GM19463 (cell line): ENCODE results near the gene ZNF213.

Source experiments
- ATAC-seq: cut with Tn5 transposase; IDR thresholded peaks from one replicate; pipeline ENCODE4 v1.9.1; 2021; ENCODE audit warnings: mild to moderate bottlenecking, moderate library complexity; ENCODE audit not compliant: unreplicated experiment

The ZNF213 gene

GRCh38 chr16:3134338-3135125 is at the start of gene ZNF213:
ZNF213 (plus strand) TSS chr16:3135029; CDS start chr16:3137281, 2,252 bp downstream.
- ATAC-seq, result peak; percentile 90

DNA sequence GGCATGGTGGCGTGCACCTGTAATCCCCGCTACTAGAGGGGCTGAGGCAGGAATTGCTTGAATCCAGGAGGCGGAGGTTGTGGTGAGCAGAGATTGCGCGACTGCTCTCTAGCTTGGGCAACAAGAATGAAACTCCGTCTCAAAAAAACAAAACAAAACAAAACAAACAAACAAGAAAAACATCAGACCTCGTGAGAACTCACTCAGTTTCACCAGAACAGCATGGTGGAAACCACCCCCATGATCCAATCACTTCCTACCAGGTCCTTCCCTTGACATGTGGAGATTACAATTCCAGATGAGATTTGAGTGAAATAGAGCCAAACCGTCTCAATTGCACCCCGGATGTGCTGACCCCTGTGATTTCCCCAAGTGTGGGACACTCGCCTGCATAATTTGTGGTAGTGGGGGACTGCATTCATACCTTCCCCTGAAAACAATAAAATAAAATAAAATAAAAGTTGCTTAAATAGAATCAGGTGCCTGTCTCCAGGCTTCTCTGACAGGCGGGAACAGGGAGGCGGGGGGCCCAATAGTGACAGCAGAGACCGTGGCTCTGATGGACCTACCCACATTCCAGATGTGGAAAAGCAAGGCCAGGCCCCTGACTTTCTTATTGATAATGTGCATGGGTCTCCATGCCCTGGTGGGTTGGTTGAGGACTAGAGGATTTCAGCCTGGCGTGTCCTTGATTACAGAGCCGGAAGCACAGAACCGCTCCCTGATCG is 48.8 kb upstream of the ZNF213 start:
- no peak for ATAC-seq

DNA sequence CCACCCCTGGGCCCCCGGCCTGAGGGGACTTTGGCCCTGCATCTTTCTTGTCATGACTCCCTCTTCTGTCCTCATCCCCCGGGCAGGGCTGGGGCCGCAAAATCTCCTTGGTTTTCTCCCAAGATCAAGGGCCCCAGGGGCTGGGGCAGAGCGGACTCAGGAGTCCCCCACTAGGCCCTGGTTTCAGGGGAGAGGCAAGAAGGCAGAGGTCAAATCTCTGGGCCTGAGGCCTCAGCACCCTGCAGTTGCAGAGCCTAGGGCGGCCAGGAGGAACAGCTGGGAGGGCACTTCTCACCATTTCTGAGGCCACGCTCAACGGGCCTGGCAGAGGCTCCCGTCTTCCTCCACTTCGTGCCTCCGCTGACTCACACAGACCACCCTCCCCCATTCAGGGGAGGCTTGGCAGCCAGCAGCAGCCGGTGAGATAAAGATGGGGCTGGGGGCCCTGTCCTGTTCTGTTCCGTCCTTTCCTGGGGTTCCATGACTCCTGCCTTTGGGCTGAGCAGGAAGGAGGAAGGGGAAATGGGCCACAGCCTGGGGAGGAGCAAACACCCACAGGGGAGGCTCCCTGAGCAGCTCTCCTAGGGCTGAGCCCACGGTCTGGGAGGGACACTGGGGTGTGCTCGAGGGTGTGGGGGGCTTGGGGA is 48.1 kb upstream of the ZNF213 start:
- ATAC-seq, result no peak

GRCh38 chr16:3087243-3088235 is 47.3 kb upstream of the ZNF213 start:
- ATAC-seq, result no peak

- no peak for ATAC-seq
Observed at GRCh38 chr16:3088450-3088849, 46.4 kb upstream of the ZNF213 start.

DNA sequence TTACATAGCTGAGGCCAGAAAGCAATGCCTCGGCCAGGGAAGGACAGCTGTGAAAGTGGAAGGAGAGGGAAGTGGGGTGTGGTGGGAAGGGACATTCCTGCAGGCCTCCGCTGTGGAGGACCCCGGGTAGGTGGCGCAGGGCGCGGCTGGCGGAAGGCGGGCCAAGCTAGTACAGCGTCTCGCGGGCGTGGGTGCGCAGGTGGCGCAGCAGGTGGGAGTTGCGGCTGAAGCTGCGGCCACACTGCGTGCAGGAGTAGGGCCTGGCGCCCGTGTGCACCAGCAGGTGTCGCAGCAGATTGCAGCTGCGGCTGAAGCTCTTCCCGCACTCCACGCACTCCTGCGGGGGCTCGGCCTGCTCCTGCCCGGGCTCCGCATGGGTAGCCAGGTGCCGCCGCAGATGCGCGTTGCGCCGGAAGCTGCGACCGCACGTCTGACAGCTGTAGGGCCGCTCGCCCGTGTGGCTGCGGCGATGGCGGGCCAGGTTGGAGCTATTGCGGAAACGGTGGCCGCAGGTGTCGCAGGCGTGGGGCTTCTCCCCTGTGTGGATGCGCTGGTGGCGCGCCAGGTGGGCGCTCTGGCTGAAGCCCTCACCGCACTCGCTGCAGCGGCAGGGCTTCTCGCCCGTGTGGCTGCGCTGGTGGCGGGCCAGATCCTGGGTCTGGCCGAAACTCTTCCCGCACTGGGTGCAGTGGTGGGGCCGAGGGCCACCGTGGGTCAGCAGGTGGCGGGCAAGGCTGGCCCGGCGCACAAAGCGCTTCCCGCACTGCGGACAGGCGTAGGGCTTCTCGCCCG is 45.7 kb upstream of the ZNF213 start:
- ATAC-seq, result no peak

GRCh38 chr16:3089717-3090592 is 44.9 kb upstream of the ZNF213 start:
- no peak for ATAC-seq

DNA sequence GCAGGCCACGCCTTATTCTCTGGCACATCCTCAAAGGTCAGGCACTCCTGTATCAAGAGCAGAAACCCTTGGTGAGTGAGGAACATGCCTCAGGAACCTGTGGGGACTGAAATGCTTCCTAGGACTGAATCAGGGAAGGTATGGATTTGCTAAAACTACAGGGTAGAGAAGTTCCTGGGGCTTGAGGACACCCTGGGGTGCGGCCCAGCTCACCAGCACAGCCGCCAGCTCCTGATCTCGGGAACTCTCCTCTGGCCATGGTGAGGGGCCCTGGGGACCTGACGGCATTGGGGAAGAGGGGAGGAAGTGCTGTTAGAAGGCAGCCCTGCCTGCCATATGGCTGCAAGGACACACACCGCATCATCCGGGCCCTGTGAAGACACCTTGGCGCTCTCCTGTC is 43.3 kb upstream of the ZNF213 start:
- no peak for ATAC-seq

DNA sequence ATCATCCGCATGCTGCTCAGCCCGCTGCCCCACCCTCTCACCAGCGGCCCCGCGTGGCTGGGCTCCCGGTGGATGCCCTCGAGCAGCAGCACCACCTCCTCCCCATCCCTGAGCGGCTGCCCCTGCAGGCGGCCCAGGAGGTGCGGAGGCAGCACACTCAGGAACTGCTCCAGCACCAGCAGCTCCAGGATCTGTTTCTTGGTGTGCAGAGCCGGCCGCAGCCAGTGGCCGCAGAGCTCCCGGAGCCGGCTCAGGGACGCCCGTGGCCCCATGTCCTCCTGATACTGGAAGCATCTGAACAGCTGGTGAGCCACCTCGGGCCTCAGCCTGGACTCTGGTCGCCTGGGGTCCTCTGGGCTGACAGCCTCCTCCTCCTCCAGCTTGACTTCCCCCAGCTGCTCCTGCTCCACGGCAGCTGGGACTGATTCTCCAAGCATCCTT is 42.3 kb upstream of the ZNF213 start:
- ATAC-seq, result no peak

GRCh38 chr16:3094289-3095027 is 40.4 kb upstream of the ZNF213 start:
- no peak for ATAC-seq

DNA sequence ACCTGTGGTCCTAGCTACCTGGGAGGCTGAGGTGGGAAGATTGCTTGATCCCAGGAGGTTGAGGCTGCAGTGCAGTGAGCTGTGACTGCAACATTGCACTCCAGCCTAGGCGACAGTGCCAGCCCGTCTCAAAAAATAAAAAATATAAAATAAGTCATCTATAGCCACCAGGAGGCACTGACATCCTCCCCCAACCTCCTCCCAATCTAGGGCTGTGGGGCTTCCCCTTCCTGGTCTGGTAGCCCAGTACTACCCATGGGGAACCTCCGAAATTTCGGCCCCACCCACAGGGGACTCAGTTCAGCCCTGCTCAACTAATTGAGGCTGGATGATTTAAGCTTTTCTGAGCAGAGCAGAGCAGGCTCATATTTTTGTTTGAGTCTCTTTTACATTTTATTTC is 39.0 kb upstream of the ZNF213 start:
- ATAC-seq, result peak; percentile 64

DNA sequence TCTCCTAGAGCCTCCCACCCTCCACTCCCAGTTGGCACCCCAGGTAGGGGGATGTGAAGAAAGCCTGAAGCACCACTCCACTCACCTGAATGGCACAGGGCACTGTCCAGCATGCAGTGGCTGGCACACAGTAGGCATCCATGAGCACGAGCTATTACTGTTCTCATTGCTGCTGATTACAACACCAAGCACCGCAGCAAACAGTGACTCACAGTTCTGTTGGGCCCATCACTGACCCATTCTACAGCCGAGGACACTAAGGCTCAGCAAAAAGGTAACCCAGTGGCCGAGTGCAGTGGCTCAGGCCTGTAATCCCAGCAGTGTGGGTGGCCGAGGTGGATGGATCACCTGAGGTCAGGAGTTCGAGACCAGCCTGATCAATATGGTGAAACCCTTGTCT is 38.5 kb upstream of the ZNF213 start:
- ATAC-seq, result no peak

GRCh38 chr16:3097266-3097665 is 37.6 kb upstream of the ZNF213 start:
- no peak for ATAC-seq

- no peak for ATAC-seq
Observed at GRCh38 chr16:3098459-3099394, 36.1 kb upstream of the ZNF213 start, which contains the start of gene ZSCAN10. ZSCAN10 (minus strand) TSS chr16:3099294; CDS start chr16:3092937, 6,357 bp downstream.

- ATAC-seq, result no peak
Observed at GRCh38 chr16:3099395-3099731, 35.5 kb upstream of the ZNF213 start.

GRCh38 chr16:3099732-3100499 is 34.9 kb upstream of the ZNF213 start:
- ATAC-seq, result peak; percentile 60
